NCI-H187 (cell line): ENCODE measurements around the gene RHBG.
"Not testable (repeated sequence)": the region's sequence is repeated elsewhere in the genome, so short reads cannot be mapped to it uniquely, and the experiment has no call there.

ENCODE experiments used
- DNase-seq, 2 experiments: peaks; one replicate each; lab custom pipeline; 2025; lab: John Stamatoyannopoulos, UW

The RHBG gene, protein sequence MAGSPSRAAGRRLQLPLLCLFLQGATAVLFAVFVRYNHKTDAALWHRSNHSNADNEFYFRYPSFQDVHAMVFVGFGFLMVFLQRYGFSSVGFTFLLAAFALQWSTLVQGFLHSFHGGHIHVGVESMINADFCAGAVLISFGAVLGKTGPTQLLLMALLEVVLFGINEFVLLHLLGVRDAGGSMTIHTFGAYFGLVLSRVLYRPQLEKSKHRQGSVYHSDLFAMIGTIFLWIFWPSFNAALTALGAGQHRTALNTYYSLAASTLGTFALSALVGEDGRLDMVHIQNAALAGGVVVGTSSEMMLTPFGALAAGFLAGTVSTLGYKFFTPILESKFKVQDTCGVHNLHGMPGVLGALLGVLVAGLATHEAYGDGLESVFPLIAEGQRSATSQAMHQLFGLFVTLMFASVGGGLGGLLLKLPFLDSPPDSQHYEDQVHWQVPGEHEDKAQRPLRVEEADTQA

DNA sequence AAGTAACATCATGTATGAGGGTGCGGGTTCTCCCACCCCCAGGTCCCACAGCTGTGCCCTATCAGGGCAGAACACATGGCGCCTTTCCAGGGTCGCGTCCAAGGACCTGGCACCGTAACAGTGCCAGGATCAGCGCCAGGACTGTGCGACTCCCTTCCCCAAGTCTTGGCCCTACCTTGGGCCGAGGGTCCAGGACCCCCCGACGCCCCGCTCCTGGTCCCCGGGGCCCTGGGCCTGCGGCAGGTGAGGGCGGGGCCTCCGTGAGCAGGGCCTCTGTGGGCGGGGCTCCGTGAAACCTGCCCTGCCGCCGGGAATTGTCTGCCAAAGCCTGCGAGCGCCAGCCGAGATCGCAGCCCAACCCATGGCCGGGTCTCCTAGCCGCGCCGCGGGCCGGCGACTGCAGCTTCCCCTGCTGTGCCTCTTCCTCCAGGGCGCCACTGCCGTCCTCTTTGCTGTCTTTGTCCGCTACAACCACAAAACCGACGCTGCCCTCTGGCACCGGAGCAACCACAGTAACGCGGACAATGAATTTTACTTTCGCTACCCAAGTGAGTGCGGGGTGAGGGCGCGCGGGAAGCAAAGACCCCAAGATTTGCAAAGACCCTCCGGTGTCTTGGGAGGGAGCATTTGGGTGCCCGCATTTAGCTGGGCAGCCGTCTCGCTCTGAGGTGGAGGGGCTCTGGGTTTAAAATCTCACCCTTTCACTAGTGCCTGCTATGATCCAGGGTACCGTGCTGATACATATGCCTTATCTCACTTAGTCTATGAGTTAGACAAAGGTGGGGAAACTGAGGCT lies at the start of gene RHBG:
TSS of gene RHBG (plus strand) at position 323 of the 796 bp plus-strand sequence. CDS start at position 362, 39 bp downstream.
- peak; percentile 53 to 55 for DNase-seq

DNA sequence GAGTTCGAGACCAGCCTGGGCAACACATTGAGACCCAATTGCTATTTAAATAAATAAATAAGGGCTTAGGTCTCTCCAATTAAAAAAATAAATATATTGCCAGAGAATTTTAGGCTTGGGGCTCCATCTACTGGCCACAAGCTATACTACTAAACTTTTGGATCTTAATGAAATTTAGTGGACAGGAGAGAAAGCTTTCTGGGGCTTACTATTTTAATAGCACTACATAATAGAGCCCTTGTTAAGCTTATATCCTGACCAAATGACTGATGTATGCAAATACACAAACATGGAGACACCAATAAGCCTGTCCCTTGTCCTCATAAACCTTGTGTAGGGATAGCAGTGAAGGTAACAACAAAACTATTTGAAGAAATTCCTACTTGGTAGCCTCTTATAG lies 49.3 kb upstream of the RHBG start:
- DNase-seq: no peak

DNA sequence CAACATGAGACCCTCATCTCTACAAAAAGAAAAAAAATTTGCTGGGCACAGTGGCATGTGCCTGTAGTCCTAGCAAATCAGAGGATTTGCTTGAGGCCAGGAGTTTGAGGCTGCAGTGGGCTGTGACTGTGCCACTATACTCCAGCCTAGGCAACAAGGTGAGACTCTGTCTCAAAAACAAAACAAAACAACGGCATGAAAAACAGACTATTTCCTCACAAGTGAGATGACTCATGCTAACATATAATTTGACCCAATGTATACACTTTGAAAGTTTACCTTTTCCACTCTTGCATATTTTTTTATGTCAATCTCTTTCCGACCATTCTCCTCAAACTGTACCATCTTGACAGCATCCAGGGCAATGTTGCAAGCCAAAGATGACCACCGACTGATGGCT lies 48.5 kb upstream of the RHBG start:
- DNase-seq: no peak

DNA sequence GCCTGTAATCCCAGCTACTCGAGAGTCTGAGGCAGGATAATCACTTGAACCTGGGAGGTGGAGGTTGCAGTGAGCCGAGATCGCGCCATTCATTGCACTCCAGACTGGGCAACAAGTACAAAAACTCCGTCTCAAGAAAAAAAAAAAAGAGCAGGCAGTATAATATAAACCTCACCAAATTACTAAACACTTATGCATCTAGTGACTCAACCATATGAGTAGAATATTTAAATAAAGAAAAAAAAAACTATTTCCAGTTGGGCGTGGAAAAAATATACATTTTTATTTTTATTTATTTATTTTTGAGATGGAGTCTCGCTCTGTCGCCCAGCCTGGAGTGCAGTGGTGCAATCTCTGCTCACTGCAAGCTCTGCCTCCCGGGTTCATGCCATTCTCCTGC lies 45.8 kb upstream of the RHBG start:
- DNase-seq: not testable (repeated sequence)

DNA sequence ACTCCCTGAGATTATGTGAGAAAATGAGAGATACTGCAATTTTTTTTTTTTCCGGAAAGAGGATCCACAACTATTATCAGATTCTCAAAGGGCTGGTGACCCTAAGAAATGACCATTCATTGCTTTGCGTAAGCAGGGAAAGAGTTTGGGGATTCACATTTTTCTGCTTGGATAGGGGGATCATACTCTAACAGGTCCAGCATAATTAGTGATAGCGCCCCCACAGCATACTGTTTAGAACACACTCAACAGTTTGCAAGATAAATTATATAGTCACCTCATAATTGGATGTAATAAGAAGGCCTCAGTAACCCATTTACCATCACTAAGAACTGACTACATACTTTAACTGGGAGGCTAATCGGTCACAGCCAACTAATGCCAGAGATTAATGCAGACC lies 32.8 kb upstream of the RHBG start:
- no peak for DNase-seq

DNA sequence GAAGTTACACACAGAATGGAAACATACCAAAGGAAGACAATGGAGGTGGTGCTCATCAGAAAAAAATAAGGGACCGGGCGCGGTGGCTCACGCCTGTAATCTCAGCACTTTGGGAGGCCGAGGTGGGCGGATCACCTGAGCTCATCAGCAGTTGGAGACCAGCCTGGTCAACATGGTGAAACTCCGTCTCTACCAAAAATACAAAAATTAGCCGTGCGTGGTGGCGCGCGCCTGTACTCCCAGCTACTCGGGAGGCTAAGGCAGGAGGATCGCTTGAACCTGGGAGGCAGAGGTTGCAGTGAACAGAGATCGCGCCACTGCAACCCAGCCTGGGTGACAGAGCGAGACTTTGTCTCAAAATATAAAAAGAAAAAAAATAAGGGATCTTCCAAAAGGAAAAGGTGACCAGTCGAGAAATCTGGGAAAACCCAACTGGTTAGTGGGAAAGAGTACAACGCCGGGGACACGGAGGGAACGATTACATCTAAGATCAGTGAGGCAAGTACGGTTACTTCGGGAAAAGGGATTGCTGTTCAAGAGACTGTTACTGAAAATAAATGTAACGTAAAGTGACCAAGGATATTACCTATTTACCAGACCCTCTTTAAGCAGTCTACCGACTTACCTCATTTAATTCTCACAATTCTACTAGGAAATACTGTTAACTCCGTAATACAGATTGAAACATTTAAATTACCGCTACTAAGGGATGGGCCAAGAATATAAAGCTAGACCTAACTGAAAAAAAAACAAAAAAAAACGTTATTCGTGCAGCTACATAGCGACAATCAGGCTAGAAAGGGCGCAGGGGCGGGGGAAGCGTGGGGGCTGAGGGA lies 31.7 kb upstream of the RHBG start:
- DNase-seq: no peak

DNA sequence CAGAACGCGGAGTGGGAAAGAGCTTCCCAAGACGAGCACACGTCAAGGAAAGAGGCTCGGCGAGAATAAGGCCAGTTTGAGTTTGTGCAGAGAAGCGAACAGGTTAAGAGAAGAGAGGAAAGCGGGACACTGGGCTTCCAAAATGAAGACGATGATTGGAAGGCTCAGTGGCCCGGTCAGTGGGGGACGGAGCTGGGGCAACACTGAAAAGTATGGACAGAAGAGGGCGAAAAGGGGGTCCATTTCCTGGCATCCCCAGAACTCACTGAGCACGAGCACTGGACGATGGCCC lies 31.2 kb upstream of the RHBG start:
- DNase-seq: no peak

DNA sequence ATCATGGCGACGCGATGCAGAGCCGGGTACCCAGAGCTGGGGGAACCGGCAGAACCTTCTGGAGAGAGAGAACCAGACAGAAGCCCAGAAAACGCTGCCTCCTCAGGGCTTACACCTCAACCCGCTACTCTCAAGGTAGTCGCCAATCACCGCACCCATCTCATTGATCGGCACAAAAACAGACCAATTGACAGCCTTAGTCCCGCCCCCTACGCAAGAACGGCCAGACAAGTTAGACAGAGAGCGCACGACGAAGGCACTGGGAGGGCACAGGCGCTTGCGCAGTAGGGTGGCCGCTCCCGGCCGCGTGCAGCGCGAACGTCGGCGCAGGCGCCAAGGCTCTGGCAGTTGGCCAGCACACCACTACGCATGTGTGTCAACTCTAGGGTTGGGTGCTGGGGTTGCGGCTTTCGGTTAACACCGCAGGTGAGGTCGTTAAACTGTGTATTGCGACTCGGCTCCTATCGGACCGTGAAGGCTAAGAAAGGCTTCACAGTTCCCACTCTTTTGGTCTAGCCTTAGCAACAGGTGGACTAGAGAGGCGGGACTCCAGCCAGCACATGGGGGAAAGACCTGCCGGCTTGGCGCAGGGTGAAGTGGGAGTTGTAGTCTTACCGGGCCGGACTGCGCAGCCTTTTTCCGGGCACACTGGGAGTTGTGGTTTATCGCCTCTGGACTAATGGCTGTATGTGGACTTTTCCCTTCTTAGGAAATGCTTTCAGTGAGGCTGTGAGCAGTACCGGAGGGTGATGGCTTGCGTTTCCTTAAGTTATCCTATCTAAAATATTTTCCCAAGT lies 30.6 kb upstream of the RHBG start, which contains the start of the genes CCT3 and TSACC:
TSS of gene CCT3 (minus strand) at position 113 of the 797 bp plus-strand sequence. CDS start at position 5, 108 bp downstream.
TSS of gene TSACC (plus strand) at position 347 of the 797 bp plus-strand sequence. CDS start 1,232 bp downstream, outside the sequence.
- DNase-seq: peak; percentile 100

DNA sequence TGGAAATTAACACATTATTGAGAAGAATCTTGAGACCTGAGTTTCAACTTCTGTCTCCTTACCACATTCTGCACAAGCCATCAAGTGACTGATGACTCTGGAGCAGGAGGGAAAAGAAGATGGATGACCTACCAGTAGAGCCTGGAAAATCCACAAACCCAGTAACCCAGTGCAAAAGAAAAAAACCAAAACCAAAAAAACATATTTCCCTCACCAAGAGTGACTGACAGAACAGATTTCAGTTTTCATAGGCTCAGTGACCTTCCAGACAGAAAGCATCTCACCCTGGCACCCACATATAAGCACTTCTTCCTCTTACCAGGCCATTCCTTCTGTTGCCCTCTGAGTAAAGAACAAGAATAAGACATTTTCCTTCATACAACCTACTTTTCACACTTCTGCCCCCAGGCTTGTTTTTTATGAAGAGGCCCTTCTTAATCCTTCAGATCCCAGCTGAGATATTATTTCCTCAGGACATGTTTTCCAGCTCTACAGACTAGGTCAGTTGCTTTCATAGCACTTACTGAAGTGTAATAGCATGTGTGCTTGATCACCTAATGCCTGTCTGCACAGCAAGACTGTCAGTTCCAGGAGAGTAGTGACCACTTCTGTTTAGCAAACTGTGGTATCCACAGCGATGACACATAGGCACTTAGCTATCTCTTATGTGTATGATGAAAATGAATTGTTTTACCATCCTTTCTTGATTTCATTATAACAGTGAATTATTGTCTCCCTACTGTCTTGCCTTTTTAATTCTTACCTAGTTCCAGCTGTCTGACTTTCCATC lies 26.6 kb upstream of the RHBG start:
- DNase-seq: no peak

DNA sequence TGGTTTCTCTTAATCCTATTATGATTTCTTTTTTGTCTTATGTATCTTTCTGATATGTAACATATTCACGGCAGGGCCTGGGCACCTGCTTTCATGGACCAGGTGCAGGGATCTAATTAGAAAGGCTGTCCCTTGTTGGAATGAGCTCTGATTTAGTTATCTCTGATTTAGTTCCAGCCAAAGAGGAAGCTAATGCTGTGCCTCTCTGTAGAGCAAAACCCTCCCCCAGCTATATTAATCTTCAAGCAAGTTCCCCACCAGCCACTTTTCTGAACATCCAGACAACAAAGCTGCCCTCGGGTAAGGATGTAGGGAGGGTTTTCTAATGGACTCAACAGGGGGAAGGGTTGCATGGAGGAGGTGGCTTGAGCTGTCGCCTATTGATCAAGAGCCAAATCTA lies 24.6 kb upstream of the RHBG start:
- no peak for DNase-seq

DNA sequence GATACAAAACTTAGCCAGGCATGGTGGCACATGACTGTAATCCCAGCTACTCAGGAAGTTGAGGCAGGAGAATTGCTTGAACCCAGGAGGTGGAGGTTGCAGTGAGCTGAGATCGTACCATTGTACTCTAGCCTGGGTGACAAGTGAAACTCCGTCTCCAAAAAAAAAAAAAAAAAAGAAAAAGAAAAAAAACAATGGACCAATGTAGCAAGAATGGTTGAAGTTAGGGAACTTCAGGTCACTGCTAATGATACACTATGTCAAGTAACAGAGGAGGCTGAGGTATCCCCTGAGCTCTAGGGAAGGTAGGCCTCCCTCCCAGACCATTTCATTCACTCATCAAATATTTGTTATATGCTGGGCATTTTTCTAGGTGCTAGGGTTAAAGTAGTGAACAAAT lies 23.0 kb upstream of the RHBG start:
- DNase-seq: not testable (repeated sequence)

DNA sequence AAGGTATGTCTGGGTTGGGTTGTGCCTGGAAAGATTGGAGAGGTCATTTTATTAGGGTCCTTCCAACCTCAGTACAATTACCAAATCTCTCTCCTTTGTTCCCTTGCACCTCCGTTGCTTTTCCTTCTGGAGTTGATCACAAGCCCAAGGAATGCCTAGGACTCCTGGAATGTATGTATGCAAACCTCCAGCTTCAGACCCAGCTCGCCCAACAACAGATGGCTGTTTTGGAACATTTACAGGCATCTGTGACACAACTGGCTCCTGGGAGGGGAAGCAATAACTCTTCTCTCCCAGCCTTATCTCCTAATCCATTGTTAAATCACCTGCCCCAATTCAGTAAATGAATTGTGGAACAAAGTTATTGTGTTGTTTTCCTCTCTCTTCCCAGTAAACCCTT lies 22.4 kb upstream of the RHBG start:
- no peak for DNase-seq

DNA sequence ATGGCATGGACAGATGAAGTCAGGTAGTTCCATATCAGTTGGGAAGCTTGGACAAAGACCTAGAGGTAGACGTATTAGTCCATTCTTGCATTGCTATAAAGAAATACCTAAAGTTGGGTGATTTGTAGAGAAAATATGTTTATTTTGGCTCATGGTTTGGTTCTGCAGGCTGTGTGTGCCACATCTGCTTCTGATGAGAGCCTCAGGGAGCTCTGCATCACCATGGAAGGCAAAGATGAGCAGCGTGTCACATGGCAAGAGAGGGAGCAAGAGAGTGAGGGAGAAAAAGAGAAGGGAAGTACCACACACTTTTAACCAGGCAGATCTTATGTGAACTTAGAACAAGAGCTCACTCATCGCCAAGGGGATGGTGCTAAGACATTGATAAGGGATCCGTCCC lies 21.7 kb upstream of the RHBG start:
- no peak for DNase-seq

DNA sequence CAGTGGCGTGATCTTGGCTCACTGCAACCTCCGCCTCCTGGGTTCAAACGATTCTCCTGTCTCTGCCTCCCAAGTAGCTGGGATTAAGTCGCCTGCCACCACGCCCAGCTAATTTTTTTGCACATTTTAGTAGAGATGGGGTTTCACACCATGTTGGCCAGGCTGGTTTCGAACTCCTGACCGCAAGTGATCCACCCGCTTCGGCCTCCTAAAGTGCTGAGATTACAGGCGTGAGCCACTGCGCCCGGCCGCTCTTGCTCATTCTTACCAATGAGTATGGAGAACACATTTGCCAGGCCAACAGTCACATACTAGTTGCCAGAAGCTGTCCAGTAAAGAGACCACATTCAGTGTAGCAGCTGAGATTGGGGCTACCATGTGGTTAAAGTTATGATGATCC lies 16.5 kb upstream of the RHBG start:
- DNase-seq: not testable (repeated sequence)

DNA sequence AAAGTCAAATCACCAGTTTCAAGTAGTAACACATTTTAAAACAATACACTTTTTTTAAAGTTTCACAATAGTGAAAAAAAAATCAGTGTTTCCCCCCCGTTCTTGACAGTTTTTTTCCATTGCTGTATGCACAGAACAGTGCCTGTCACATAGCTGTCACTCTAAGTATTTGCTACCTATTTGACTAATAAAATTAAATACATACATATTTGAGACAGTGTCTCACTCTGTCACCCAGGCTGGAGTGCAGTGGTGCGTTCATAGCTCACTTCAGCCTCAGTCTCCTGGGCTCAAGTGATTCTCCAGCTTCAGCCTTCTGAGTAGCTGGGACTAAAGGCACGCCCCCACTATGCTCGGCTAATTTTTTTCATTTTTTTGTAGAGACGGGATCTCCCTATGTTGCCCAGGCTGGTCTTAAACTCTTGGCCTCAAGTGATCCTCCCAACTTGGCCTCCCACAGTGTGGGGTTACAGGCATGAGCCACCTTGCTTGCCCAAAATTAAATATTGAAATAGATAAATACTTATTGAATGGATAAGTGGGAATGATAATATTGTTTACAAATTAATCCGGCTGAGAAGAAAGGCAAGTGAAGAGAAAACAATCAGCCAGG lies 12.6 kb upstream of the RHBG start:
- DNase-seq: no peak

DNA sequence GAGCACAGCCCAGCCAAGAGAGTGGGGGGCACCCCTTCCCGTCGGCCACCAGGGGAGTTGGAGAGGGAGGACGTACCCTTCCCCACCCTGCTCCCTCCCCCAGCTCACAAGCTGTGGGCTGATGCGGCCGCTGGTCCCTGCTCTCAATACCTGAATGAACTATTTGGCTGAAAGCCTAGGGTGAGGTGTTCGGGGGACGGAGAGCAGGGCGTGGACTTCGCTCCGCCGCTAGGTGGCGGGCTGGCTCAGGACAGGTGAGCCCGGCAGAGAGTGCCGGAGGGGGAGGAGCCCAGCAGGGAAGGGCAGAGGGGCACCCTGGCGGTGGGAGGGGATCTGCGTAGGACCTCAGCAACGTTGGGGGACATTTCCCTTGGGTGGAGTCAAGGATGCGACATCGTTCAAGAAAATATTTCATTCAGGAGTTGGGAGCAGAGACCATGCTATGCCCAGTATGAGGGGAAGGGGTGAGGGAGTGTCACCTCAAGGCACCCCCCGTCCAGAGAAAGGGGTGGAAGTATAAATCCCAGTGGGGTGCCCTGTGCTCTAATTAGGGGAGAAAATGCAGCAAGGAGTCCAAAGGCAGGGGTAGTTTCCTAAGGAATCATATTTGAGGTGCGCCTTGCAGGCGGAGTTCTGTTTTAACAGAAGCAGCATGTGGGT lies 12.0 kb upstream of the RHBG start:
- DNase-seq: peak; percentile 36 to 88

DNA sequence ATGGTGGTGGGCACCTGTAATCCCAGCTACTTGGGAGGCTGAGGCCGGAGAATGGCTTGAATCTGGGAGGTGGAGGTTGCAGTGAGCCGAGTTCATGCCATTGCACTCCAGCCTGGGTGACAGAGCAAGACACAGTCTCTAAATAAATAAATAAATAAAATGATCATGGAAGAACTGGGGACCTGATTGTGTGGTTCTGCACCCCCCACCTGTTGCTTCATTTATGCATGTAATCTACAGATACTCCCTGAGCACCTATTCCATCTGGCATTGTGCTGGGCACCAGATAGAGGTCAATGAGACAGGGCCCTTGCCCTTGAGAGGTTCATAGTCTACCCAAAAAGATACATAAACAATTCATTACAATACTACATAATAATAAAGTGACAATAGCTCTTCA lies 11.0 kb upstream of the RHBG start:
- DNase-seq: no peak

DNA sequence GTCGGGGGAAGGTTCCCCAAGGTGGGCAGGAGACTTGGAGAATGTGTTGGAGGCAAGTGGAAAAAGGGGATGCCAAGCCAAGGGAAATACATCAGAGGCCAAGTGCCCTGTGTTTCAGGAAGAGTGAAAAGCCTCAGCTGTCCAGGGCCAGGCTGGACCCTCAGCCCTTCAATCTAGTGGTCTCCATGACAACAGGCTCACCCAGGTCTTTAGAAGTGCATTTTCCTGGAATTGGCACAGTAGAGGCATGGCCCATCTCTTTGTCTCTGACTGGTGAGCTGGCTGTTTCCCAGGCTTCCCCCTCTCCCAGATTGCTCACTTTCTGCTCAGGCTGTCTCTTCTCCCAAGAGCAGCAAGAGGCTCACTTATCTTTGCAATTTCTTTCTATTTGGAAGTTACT lies 10.4 kb upstream of the RHBG start:
- DNase-seq: no peak

DNA sequence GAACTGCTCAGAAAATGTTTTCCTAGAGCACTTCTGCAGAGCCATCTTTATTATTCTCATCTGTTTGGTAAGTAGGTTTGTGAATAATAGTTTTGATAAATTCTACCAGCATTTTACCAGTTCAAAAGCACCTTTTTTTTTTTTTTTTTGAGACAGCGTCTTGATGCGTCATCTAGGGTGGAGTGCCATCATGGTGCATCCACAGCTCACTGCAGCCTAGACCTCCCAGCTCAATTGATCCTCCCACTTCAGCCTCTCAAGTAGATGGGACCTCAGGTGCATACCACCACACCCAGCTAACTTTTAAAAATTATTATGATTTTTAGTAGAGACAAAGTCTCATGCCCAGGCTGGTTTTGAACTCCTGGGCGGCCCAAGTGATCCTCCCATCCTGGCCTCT lies 9.8 kb upstream of the RHBG start:
- no peak for DNase-seq

DNA sequence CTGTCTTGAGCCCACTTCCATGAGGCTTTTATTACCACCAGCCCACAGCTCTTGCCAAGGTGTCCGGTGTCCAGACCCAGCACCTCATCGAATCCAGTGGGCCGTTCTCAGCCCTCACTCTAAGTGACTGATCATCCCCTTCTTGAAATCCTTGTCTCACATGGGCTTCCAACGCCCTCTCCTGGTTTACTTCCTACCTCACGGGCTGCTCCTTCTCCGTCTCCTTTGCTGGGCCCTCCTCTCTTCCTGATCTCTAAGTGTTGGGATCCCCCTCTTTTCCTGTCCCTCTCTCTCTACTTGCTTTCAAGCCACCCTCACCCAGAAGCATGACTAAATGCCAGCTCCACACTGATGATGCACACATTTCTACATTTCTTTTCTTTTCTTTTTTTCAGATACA lies 9.0 kb upstream of the RHBG start:
- no peak for DNase-seq
